Activated CD4-positive, CD25-positive, alpha-beta regulatory T cell (primary cell): ENCODE results near the gene HLA-F.

Experiments
- DNase-seq, 4 experiments: peaks; one replicate each; lab custom pipeline; 2025; lab: John Stamatoyannopoulos, UW

The HLA-F gene

DNA sequence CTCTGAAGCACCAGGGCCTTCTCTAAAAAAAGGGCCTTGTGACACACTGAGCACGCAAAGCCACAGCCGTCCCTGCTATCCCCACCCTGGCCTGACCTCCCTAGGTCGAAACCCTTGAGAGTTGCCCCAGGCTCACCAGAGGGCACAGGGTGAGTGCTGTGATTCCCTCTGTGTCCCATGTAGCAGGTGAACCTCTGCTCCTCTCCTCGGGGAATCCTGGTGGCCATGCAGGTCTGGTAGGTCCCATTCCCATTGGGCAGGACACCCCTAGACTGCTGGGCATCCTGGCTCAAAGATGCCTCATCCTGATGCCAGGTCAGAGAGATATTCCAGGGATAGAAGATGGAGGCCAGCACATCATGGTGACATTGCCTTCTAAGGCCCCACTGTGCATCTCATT, 20.9 kb downstream of the HLA-F start:
- DNase-seq = no peak

DNA sequence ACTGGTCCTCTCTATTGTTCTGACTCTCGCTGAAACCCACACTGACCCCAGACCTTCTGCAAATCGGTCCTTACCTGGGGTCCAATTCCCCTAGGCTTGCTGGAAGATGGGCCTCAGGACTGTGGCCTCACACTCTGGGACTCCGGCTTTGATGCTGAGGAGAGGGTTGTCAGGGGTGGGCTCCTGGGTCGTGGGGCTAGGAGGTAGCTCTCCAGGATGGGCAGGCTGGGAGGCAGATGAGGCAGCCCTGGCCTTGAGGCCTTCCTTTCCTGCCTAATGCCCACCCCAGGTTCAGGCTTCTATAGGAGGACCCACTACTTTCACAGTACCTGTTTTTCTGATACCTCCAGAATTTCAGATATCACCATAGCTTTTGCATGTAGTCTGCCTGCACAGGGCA, 21.4 kb downstream of the HLA-F start:
- DNase-seq = no peak

DNA sequence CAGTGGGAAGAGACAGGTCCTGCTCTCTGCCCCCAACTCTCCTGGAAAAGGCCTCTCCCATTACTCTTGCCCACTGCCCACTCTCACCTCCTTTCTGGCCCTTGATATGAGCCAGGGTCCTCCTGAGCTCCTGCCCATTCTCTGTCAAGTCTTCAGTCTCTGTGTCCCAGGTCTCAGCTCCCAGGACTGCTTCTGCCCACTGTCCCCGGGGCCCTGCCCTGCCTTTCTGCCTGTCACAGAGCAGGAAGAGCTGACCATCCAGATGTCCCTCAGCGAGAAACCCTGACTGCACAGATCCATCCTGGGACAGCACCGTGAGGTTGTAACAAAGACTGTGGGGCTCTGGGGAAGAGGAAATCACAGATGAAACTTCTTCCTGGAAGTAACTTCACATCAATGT, 22.2 kb downstream of the HLA-F start:
- no peak for DNase-seq

DNA sequence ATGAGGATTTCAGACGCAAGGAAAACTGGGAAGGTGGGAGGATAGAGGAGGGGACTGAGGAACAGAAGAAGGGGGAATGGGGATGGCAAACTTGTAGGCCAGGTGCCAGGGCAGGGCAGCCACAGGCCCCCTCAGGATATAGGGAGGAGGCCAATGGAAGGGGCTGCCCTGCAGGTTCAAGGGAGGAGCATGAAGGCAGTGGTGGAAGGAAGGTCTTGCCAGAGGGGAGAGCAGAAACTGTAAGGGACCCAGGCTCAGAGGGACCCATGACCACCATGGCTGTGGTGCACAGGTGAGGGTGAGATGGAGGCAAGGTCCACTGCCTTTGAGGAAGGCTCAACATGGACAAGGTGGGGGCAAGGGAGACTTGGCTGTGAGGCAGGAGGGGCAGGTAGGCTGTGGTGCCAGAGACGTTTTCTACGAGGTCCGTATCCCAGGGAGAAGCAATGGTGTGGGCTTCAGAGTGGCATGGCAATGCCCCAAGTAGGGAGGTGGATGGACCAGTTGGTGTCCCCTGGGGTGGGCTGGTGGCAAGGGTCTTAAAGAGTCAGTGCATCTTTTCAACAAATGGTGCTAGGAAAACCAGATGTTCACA, 22.7 kb downstream of the HLA-F start:
- DNase-seq = no peak

DNA sequence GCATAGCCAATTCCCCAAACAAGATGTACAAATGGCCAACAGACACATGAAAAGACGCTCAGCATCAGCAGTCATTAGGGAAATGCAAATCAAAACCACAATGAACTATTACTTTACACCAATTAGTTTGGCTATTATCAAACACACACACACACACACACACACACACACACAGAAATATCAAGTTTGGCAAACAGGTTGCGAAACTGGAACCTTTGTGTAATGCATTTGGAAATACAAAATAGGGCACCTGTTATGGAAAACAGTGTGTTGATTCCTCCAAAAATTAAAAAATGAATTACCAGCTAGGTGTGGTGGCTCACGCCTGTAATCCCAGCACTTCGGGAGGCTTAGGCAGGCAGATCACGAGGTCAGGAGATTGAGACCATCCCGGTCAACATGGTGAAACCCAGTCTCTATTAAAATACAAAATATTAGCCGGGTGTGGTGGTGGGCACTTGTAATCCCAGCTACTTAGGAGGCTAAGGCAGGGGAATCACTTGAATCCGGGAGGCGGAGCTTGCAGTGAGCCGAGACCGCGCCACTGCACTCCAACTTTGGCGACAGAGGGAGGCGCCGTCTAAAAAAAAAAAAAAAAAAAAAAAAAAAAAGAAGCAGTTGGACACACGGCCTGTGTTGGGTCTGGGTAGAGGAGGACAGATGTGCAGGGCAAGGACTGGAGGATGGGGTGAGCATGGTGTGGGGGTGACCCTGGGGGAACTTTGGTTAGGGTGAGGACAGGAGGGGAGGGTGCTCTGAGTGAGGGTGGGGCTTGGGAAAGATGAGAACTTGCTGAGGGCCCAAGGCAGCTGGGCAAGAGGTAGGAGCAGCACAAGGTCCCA, 23.8 kb downstream of the HLA-F start:
- no peak for DNase-seq

DNA sequence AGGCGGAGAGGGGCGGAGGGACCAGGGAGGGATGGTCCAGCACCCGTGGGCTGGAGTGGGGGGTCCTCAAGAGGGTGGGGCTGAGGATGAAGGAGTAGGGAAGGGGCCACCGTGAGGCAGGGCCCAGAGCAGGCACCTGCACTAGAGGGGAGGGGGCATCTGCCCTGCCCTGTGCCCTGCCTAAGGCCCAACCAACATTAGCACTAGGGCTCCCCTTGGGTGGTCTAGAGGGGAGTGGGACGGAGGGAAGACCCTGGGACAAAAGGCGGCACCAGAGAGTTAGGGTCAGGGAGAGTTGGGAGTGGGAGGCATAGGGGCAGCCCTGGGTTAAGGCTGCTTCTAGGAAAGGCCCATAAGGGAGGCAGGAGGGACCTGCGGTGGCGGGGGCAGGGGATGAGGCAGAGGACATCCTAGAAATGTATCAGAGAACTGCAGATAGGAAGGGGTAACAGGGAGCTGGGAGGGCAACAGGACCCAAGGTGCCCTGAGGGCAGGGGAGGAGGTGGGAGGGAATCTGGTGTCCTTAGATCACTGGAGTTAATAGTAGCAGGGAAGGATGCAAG, 24.5 kb downstream of the HLA-F start:
- DNase-seq = no peak

DNA sequence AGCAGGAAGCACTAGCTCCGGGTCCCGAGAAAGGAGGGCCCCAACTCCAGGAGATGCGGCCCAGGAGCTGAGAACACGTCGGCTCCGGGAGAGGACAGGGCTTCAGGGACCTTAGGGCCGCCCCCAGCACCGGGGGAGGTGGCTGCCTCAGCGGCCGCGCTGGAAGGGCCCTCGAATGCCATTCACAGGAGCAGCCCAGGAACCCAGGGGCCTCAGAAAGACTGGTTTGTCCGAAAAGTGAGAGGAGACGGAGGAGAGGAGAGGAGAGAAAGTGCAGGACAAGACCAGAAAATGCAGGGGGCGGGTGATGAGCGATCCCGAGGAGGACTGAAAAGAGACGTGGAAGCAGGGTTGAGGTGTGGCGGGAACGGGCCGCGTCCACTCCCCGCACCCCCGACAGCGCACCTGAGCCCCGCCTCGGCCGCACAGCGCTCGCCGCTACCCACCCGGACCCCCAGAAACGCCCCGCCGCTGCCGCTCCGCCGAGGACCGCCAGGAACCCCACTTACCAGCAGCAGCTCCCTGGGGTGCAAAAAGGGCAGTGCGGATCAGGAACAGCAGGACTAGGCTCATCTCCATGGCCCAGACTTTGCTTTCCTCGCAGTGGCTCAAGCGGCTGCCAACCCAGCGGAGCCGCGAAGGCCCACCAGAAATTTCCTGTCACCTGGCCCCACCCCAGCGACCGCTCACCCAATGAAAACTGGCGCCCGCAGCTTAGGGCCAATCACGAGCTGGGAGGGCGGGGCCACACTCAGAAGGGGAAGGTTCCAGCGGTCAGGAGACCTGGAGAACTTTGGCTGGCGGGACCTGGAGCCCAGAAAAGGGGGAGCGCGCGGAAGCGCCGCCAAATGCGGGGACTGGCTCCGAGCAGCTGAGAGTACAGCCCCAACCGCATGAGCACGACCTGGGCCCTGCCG, 25.4 kb downstream of the HLA-F start:
- peak; percentile 59 to 72 (median 68) for DNase-seq

DNA sequence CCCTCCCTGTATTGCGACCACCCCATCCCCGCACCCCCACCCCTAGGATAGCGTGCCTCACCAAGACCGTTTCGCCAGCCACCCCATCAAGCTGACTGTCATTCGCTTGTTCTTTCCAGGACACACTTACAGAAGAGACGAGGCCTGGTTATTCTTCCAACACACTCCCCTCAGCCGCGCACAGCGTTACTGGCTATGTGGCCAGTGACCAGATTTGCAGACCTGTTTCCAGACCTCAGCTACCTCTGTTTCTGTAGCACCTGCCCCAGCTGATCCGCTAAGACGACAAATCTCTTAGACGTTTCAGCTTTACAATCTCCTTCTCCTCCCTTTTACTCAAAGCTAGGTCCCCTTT, 26.1 kb downstream of the HLA-F start:
- DNase-seq = no peak

DNA sequence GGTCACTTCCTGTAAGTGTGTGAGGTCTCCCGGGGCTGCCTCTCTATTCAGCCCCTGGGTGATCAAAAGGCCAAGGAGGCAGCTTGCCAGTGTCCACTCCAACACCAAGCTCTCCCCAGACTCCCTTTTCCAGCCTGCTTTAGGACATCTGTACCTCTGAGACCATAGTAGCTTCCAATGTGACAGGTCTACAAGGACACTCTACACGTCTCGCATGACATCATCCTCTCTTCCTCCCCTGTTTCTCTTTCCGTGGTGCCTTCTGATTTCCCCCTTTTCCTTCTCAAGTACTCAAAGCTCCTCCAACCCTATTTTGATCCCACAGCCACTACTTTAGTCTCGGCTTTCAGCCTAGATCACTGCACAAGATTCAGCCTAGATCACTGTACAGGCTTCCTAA, 26.4 kb downstream of the HLA-F start:
- no peak for DNase-seq

DNA sequence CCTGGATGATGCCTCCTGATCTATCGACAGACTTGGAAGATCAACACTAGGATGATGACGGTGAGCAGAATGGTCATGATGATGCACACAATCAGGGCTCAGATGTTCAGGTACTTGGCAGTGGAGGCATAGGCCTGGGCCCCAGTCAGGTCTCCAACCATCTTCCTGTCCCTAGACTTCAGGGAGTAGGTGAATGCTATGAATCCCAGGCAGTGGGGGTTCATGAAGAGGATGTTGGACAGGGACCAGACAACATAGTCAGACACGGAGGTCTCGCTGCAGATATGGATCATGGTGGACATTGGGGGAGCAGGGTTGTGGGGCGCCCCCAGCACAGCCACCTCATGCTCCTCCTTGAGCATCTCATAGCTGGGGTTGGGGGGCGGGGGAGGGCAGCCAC, 27.5 kb downstream of the HLA-F start:
- DNase-seq = no peak

DNA sequence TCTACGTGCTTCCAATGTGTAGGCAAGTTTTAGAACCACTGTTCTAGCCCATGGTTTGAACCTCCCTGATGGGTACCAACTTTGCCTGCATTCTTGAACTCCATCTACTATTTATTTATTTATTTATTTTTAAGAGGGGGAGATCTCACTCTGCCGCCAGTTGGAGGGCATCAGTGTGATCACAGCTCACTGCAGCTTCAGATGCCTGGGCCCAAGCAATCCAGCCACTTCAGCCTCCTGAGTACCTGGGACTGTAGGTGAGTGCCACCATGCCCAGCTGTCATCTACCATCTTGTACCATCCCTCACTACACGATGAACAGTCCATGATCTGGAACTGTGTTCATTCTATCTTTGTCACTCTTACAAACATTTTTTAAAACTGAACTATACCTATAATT, 28.2 kb downstream of the HLA-F start:
- no peak for DNase-seq

DNA sequence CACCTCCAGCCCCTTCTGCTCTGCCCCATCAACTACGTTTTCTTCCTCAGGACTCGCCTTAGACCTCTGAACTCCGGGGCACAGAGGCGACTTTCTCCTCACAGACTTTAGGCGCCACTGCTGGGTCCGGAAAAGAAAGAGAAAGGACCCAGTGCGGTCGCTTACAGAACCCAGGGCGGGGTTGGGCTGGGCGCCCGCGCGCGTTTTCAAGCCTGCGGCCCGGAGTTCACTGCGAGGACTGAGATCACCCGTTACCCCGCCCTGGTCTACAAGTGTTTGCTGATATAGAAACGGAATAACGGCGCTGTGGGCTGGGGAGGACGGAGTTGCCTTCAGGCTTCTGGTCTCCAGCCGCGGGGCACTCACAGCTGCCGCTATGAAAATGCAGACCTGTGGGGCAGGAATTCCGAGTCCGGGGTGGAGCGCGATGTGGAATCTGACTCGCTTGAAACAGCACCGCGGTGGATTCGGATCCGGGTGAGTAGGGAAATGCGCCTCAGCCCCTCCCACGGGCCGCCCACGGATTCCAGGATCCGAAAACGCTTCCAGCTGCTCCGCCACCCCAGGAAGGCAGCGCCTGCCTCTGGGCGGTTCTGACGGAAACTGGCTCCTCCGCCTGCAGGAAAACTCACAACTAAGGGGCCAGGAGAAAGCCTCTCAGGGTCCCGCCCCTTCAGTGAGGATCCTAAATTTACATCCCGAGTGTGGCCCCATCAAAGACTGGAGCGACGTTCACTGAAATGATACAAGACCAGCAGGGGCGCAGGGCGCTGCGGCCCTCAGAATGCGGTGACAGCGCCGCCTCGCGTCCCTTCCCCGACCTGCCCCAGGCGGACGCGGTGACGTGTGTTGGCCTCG, 29.4 kb downstream of the HLA-F start:
- DNase-seq = peak; percentile 58 to 72 (median 70)

DNA sequence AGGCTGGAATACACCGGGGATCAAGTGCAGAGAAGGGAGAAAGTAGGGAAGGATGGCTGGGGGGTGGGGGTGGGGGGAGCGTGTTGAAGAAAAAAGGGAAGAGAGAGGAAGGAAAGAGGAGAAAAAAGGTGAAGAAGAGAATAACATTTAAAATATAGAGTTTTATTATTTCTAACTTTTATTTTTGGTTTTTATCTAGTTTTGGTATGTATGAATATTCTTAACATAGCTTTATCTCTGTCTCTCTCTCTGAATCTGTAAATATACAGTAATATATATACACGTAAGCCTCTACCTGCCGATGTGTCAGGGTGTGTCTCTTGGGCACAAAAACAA, 30.0 kb downstream of the HLA-F start:
- DNase-seq = no peak

DNA sequence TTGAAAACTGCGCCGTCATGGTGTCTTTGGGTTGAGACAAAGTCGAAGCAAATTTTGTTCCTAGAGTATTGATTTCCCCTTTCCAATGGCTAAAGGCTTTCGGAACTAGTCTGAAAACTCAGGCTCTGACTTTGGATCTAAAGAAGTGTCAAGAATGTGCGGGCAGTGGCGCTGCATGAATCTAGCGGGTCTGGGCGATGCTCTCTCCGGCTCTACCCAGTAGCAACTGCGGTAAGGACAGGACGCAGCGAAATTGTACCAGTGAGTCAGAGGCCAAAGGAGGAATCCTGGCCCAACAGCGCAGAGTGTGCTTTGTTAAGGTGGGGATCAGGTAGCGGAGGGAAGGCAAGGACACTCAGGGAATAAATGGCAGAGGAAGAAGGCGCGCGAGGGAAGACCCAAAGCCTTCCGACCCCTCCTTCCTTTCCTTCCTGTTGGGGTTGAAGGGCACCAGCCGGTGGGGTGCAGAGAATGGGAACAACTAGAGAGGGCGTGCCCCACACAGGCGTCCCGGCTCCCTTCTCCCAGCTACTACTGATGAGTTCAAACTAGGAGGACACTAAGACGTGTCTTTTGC, 32.1 kb downstream of the HLA-F start:
- DNase-seq = no peak

DNA sequence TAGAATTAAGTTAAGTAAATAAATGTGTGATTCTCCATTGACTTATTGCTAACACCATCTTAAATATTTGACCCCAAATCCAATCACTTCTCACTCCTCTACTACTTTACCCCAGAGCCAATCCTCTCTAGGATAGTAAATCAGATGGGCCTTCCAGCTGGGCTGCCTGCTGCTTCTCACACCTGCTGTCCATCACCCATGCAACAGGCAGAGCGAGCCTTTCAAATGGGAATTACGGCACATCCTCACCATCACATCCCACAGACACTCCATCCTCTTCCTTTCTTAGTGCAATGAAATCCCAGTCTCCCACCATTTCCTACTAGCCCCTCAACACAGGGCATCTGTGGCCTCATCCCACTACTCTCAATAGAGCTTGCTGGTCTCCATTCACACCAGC, 34.0 kb downstream of the HLA-F start:
- no peak for DNase-seq

DNA sequence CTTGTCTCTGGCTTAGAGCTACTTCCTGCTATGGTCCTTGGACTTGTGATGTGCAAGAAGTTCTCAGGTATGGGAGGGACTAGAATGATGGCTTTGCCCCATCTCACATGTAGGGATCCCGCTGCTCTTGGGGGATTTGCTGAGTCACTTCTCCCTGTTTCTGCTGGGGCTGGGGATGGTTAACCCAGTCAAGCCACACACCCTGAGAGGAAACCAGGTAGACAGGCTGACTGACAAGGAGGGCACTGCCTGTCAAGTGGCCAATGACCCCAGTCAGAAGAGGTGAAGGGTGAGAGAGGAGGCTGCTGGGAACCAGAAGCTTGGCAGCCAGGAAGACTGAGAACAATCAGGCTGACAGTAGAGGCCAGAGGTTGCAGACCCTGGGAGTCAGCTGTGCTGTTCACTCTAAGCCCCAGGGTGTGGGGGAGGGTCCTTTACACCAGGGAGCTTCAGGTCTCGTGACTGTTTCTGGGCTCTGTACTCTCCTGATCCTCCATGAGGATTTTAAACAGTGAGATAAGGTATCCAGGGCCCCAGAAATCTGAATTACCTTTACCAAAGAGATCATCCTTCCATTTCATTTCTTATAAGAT, 34.6 kb downstream of the HLA-F start:
- no peak for DNase-seq

DNA sequence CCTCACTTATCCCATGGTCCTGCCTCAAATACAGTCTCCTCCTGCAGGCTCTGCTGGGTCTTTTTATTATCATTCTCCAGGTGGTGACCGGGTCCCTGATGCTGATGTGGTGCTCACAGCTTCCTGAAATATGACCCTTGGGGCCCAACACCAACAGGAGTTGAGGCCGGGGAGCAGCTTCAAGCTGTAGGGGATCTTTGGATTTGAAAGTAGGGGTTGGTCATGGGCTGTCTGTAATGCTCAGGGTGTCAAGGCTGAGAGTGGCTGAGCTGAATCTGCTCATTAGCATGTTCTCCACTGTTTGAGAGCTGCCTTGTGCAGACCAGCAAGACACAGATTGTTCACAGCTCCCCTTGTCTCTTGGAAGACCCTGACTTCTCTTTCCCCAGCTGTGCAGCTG, 35.5 kb downstream of the HLA-F start:
- no peak for DNase-seq

DNA sequence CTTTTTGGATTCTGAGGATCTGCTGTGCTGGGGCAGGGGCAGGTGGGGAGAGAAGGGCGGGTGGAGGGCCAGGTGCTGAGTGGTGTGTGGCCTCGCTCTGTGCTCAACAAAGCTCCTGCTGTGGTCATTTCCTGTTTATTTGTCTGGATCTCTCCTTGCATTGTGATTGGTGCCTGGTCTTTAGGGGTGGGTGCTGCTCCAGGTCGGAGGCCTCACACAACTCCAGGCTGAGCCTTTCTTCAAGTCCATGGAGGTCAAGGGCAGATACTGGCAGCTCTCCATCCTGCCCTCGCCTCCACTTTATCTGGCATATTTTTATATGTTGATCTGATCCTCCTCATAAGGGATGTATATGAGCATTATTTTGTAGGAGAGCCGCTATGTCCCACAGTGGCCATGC, 36.2 kb downstream of the HLA-F start:
- no peak for DNase-seq

DNA sequence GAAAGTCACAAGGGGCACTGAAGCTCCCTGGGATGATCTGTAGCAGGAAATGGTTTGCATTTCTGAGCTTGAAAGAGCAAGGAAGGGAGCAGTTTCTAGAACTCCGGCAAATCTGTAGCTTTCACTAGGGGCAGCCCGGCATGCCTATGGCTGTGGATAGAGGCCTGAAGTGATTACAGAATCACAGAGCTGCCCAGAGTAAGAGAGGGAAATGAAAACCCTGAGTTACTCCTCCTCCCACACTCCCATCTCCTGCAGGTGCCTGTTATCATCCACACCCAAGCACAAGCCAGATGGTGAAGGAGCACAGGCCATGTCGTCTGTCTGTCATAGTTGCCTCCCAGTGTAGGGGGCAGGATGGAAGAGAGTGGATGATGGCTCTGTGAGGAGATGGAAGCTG, 37.1 kb downstream of the HLA-F start:
- DNase-seq = no peak

DNA sequence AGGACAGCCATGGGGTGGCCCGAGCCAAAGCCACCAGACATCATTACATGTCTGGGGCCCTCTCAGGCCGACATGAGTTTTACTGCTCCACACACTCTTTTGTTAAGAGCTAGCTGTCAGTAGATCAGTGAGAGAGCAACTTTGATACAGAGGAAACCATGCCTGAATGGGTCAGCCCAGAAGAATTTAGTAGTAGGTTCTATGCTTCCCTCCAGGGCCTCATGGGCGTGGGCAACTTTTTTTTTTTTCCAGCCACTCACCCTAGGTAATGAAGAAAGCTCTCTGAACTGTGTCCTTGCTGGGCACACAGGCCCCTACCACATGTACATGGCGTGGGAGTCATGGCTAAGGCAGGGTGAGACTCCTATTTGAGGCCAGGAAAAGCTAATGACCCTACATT, 38.8 kb downstream of the HLA-F start:
- DNase-seq = no peak

DNA sequence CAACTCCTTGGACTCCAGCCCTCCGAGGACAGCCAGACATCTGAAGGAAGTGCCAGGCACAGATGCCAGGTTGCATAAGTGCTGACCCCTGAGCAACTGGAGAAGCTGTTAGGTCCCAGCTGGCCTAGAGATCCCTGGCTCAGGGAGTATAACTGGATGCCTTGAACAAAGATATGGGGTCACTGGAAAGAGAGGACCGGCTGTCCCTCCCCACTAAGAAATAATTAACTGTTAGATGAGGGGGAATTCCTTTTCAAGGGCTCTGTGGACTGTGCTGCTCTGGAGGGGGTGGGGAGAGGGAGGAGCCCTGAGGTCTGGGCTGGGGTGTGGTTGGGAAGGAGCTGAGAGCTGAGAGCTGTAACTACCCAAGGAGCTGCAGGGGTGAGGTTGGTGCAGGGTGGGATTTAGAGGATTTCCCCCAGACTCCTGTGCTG, 39.6 kb downstream of the HLA-F start:
- DNase-seq = no peak
